CD4-positive, alpha-beta T cell treated with Interferon gamma for 1 hour (primary cell): ENCODE data around the gene ARPC2.

ENCODE experiments used
- DNase-seq: peaks from one replicate; pipeline ENCODE4 v3.0.0-alpha.2; 2020

Gene ARPC2

GRCh38 chr2:218217360-218218267, 625 bp downstream of the ARPC2 start:
- DNase-seq, result peak; percentile 74

DNA sequence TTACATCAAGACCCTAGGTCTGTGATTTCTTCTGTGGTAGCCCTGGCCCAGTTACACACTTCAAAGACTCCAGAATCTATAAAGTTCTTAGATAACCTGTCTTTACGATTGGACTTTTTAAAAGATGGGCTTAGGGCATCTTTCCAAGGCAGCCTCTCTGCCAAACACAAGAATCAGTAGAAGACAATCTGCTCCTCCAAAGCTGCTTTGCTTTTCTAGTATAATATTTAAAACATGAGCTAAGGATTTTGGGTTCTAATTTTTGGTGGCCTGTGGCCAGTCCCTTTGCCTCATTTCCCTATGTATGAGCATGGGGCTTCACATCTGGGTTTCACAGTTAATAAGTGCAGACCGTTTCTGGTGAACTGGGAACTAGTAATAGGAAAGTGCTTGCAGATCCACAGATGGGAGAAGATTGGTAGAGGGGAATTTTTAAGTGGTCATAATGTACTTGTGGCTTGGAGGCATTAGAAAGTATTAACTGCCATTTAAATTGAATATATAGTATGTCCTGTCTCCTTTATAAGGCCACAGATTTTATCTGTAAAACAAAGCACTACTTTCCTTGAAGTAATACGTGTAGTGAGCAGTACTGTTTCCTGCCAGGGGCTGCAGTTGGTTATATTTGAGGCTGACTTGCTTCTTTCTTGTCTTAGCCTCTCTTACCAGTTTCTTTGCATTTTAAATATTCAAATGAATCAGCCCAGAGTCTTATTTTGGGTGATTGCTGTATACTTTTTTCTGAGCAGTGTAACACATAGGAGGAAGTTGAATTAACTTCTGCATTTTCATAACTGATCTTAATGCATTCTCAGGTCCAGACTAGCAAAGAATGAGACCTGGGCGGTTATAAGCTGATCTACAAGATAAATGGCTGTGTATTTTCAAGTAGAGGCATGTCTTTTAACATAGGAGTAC, 1.5 kb downstream of the ARPC2 start:
- DNase-seq, result no peak

DNA sequence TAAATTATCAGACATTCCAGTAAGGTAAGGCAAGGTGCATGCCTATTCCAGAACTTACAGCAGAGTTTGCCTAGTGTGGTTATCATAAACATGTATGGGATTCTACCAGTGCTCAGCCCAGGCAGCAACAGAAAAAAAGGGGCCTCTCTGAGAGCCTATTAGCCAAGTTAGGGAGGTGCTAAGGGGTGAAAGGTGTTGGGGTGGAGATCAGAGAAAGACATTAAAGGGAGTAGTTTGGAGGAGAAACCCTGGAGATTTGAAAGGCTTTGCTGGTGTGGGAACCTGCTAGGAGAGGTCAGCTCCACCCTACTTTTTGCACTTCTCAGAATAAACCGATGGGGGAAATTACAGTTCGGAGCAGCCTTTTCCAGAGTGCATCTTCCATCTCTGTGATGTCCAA, 2.9 kb downstream of the ARPC2 start:
- no peak for DNase-seq

- DNase-seq, result no peak
Measured at GRCh38 chr2:218221000-218221399, 4.0 kb downstream of the ARPC2 start.

- DNase-seq, result no peak
Measured at GRCh38 chr2:218223046-218223445, 6.1 kb downstream of the ARPC2 start.

DNA sequence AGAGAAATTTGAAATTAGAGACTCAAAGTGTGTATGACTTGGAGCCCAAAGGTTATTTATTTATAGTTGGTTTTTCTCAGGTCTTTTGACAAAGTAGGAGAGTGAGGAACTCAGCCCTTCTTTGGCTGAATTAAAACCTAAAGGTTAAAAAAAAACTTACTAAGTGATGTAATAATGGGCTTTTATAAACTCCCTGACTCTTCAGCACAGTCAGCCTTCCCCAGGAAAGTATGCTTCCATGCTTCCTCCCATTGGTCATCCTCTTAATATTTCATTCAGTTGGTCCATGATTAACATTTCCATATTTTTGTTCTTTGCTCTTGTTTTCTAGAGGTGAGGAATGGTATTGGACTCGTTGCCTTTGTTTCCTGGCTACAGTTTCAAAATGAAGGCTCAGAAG, 7.2 kb downstream of the ARPC2 start:
- no peak for DNase-seq

DNA sequence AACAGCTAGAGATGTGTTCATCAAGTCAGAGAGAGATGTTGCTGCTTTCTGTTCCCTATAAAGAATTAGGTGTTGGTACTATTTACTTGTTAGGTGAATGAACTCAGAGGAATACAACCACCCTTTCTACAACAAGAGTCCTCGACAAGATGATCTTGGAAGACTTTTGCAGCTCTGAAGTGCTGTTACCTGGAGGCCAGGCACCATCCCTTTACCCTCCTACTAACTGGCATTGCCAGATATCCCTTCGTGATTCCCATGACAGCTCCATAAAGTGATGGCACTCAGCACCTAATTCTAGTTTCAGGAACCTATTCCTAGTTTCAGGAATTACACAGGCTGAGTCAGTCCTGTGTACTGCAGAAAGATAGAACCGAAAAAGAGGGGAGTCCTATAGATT, 9.9 kb downstream of the ARPC2 start:
- no peak for DNase-seq

GRCh38 chr2:218228366-218229090, 11.5 kb downstream of the ARPC2 start:
- DNase-seq, result no peak

- peak; percentile 35 for DNase-seq
Measured at GRCh38 chr2:218229239-218229638, 12.2 kb downstream of the ARPC2 start.

GRCh38 chr2:218229851-218230250, 12.9 kb downstream of the ARPC2 start:
- DNase-seq, result no peak

DNA sequence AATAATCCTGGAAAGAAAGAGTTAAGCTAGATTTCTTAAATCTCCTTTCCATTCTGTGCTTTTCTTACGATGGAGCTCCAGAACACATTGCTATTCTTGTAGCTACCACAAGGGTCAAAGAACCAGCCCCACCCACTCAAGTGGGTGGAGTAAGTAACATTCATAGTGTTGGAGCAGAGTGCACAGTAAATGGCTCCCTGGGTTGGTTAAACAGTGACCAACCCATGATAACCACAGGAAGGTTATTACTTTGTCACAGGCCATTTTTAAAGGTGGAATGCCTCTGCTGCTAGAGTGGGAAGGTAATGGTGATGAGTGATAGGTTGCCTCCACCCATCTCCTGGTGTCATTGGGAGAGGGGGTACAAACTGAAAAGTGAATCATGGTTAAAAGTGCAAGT, 13.9 kb downstream of the ARPC2 start:
- DNase-seq, result peak; percentile 25

DNA sequence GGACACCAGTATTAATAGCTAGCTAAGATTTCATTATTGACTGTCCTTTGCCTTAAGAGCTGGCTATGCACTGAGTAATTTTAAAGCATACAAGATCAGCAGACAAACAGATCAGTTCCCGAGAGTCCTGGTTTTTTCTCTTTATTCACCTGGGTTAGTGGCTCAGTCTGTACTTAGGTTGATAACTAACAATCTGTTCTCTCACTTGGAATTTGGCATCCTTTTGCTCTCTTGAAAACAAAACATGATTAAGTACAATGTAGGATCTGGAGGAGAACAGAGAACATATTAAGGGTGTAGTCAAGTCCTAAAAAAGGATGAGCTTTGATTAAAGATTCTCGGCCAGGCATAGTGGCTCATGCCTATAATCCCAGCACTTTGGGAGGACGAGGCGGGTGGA, 16.6 kb downstream of the ARPC2 start:
- DNase-seq, result no peak

DNA sequence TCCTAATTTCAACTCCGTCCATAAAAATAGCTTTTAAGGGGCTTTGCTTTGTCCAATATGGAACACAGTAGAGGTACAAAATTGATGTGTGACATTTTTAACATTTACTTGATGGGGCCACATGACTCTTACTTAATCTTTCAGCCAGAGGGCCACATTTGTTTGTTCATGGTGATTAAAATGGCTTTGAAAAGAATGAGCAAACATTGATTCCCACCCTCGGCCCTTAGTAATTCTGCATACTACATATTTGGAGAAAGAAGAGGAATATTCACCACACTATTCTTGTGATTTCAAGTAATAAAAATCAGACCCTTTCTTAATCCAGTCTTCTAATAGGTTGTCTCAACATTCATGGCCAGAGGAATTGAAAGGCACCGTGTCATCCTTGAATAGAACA, 17.5 kb downstream of the ARPC2 start:
- no peak for DNase-seq

DNA sequence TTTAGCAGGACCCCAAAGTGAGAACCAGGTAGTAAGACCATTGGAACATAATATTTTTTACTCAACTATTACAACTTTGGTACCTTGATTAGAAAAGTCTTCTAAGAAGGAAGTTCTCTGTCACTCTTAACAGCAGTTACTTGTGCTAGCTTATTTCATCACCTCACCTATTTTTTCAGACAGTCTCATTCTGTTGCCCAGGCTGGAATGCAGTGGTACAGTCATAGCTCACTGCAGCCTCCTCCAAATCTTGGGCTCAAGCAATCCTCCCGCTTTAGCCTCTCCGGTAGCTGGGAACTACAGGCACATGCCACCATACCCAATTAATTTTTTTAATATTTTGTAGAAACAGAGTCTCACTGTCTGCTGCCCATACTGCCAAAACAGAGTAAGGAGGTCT, 18.0 kb downstream of the ARPC2 start:
- DNase-seq, result no peak

DNA sequence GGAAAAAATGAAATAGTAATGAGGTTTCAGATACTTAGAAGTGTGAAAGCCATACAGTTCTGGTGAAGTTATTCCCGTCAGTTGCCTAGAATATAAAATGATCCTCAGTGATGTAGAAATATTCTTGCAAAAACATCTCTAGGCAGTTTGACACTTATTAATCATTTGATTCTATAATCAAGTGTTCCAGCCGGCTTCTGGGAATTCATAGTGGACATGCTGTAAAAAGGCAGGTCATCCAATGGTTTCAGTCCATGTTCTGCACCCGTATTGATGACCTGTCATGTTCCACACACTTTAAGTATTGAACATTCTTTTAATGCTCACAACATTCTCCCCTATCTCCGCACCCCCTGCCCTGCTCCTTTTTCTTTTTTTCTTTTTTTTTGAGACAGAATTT, 19.8 kb downstream of the ARPC2 start:
- no peak for DNase-seq

DNA sequence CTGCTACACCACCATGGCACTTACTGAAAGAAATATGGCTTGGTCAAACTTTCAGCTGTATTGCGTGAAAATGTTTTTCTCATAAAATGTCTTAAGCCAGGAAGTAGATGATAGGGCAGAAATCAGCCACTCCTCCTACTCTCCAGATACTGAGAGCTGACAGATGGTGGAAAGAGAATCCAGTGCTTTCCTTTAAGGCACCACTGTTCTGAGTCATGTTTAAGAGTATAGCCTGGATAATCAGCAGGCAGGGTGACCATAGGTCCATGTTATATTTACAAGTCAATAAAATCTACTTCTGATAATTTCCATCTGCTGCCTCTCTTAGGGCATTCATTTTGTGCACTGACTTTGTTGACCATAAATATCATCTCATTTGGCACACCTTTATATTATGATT, 21.9 kb downstream of the ARPC2 start:
- no peak for DNase-seq

GRCh38 chr2:218244204-218244603, 27.2 kb downstream of the ARPC2 start:
- no peak for DNase-seq

GRCh38 chr2:218244665-218245064, 27.7 kb downstream of the ARPC2 start:
- no peak for DNase-seq

DNA sequence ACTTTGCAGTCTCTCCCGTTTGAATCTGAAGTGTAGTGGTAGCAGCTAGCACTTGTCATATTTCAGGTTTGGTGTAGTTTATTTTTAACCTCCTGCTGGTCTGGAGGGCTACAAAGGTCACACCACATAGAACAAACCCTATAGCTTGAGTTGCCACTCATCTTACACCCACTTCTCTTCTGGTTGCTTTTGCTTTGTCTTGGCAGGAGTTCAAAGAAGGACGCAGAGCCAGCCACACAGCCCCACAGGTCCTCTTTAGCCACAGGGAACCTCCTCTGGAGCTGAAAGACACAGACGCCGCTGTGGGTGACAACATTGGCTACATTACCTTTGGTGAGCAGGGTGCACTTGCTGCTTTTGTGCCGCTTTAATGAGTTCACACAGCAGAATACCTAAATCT, 28.2 kb downstream of the ARPC2 start:
- DNase-seq, result no peak

DNA sequence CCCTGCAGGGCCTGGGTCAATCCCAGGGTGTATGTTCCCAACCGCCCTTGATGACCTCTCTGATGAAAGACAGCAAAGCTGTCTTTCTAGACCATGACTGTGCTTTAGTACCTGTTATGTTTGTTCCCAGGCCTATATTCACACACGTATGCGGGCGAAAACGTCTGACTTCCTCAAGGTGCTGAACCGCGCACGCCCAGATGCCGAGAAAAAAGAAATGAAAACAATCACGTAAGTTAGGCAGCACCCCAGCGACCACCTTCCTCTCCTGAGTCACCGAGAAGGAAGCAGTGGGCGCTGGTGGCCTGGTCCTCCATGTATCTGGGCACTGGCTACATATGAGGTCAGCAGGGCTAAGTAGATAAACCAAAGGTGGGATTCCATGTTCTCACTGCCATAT, 32.7 kb downstream of the ARPC2 start:
- no peak for DNase-seq

DNA sequence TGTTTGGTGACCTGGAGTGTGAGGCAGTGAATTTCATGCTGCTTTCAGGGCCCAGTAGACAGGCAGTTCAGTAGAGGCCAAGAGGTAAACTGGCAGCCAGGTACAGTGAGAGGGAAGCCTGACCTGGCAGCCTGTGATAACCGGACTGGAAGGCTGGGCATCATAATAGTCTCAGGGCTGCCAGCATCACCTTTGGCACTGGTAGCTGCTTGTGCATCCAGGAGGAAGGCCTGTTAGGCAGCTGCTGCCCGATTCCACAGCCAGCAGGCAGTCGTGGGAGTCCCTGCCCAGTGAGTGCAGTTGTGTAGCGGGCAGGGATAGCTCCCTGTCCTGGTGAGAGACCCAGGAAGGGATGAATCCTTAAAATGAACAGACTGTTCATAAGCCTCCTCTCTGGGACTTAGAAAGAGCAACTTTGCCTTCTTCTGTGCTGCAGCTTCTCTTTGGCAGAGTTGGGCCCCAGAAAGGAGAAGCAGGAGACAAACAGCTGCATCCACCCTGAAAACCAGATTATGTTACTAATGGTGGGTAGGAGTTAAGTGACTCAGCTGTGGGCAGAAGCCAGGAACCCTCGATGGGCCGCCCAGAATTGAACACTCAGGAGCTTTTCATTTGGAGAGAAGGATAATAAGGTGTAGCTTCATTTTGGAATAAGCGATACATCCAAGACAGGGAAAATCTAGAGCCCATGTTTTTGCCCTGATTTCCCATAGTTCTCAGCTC, 35.7 kb downstream of the ARPC2 start:
- no peak for DNase-seq

DNA sequence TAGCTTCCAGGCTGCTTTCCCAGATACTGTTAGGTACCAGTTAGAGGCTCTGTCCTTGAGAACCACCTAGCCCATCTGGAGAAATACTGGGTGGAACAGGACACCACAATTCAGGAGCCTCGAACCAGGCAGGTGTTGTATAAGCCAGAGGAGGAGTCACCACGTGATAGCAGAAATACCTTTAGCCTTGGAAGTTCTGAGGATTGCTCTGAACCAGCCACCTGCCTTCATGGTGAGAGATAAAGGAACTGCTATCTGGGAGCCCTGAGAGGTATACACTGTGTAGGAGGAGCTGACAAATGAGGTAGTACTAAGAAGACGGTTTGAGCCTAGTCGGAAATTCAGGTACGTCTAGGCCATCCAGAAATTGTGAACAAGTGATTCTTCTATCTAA, 36.2 kb downstream of the ARPC2 start:
- no peak for DNase-seq

DNA sequence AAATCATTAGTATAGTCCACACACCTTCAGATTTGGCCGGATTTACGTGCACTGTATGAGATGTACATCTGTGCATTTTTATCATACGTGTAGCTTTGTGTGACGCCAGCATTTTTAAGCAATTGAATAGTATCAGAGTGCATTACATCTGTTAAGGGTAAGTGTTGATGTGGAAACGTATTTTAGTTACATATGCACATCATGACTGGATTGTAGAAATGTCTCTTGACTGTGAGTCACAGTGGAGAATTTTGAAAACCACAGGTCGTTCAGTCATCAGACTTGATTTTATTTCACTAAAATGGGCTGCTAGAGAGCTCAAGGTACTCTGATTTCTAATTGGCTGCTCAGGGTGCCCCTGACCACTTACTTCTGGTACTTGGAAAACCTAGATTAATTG, 38.5 kb downstream of the ARPC2 start:
- no peak for DNase-seq
